GM12872 (cell line): Measurements from ENCODE around the gene EEF2K.

ENCODE experiments used
- CTCF ChIP-seq: IDR thresholded peaks from 3 replicates; pipeline ENCODE4 v1.5.1; 2011; ENCODE audit warnings: low read depth, mild to moderate bottlenecking, low read length, moderate library complexity; ENCODE audit not compliant: insufficient read depth

The EEF2K gene

GRCh38 chr16:22266546-22266945, 60.5 kb downstream of the EEF2K start:
- TF ChIP-seq CTCF = no peak

DNA sequence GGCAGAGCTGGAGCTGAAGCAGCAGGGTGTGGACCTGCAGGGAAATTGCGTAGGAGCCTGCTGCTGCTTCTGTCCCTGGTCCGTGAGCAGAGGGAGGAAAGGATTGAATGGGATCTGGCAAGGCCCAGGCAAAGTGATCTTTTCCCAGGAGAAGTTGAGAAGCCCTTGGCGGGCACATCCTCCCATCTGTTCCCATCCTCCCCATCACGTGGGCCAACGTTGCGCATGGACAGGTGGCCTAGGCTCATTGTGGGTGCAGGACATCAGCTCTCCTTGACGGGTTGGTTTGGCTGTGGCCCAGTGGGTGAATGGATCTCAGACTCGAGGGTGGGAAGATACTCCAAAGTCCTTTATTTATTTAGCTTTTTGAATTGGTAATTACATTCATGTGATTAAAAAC, 61.7 kb downstream of the EEF2K start:
- TF ChIP-seq CTCF = no peak

DNA sequence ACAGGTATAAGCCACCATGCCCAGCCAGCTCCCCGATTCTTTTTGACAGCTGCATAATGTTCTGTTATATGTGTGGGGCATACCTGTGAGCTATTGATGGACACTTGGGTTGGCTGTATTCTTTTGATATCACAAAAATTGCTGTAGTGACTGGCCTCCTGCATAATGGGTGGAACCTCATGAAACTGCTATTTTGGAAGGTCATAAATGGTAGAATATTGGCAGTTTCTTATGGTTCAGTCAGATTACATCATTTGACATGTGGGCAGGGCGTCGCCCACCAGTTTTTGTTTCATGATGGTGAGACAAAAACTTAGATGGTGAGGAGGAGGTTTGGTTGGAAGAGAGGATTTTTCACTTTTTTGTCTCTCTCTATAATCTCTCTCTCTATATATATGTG, 64.4 kb downstream of the EEF2K start:
- TF ChIP-seq CTCF = no peak

- TF ChIP-seq CTCF = no peak
Observed at GRCh38 chr16:22272870-22273650, 67.0 kb downstream of the EEF2K start.

- TF ChIP-seq CTCF = no peak
Observed at GRCh38 chr16:22274916-22275315, 68.8 kb downstream of the EEF2K start.

GRCh38 chr16:22278441-22279230, 72.6 kb downstream of the EEF2K start:
- TF ChIP-seq CTCF = no peak

DNA sequence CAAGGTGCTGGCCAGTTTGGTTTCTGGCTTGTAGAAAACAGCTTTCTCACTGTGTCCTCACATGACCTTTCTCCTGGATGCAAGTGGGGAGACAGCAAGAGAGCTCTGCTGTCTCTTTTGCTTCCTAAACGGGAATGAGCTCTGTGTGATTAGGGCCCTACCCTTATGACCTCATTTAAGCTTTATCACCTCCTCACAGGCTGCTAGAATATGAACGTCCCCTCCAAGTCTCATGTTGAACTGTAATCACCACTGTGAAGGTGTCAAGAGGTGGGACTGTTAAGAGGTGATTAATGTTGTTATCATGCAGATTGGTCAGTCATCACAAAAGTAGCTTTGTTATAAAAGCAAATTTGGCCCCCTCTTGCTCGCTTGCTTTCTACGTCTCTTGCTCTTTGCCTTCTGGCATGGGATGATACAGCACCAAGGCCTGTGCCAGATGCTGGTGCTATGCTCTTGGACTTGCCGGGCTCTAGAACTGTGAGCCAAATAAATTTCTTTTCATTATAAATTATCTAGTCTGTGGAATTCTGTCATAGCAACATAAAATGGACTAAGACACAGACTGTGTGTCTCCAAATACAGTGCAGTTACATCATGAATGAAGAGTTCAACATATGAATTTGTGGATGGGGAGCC, 76.3 kb downstream of the EEF2K start:
- no peak for TF ChIP-seq CTCF
